ENCODE measurements around the gene PIGH. TPM values are rescaled to one million over a fixed set of nuclear protein-coding genes. Genes with fewer than 3 reads are reported as not detected.
"Not testable (repeated sequence)": the region's sequence is repeated elsewhere in the genome, so short reads cannot be mapped to it uniquely, and the experiment has no call there.

PIGH gene, protein sequence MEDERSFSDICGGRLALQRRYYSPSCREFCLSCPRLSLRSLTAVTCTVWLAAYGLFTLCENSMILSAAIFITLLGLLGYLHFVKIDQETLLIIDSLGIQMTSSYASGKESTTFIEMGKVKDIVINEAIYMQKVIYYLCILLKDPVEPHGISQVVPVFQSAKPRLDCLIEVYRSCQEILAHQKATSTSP
- 22.8 and 26.2 TPM in 2 replicates for total RNA-seq (2014; rRNA removed; shearing (Covaris generic); ENCODE audit: low replicate concordance)

DNA sequence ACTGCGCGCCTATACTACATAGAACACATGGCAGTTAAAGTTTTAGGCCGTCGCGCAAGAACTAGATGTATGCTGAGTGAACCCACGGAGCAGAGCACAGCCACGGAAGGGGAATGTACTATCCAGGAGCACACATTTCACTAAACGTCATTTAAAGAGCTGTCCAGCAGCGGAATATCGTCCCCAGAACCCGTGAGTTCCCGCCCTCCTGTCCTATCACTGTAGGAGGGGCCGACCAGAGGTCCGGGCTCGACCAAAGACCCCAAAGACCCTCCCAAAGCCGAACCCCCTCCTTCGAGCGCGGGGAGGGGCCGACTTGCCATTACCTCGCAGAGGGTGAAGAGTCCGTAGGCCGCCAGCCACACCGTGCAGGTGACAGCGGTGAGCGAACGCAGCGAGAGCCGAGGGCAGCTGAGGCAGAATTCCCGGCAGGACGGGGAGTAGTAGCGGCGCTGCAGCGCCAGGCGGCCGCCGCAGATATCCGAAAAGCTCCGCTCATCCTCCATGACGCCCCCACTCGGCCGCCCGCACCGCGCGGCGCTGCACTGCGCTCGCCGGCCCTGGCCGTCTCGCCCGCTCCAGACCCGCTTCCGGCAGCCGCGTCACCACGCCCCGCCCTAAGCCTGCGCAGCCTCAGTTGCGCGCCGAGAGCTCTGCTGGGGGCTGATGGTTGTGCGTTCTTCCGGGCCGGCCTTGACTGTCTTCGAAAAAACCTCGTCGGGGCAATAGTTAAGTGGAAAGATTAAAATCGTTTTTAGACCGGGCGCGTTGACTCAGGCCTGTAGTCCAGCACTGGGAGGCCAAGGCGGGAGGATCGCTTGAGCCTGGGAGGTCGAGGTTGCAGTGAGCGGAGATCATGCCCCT, at the start of gene PIGH:
Gene PIGH, minus strand, starts transcription at position 571 of the 864 bp plus-strand sequence. Its CDS starts 65 bp downstream, at position 506.
- peak; percentile 81 for DNase-seq (ENCODE audit: low read depth)
- in situ Hi-C loops (cut with HindIII; ENCODE audit: low pct_unique_long_range_greater_than_20kb, low sequenced_read_pairs) = no loop called here

DNA sequence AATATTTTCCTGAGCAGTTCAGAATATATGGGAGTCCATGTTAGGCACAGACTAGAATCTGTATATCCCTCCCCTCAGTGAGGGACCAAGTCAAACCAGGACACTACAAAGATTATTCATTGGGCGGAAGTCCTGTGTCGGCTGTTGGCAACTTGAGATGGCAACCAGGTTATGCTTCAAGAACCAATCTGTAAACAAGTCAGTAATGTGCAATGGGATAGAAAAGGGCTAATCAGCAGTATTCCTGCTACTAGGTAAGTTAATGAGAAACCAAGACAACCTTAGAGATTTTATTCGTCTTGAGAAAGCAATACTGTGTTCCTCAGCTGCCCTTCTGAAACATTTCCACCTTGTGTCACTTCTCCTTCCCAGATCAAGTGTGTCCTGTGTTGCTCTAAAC, 46.1 kb upstream of the PIGH start:
- DNase-seq (ENCODE audit: low read depth) = no peak
- in situ Hi-C loops (cut with HindIII; ENCODE audit: low pct_unique_long_range_greater_than_20kb, low sequenced_read_pairs) = no loop called here

DNA sequence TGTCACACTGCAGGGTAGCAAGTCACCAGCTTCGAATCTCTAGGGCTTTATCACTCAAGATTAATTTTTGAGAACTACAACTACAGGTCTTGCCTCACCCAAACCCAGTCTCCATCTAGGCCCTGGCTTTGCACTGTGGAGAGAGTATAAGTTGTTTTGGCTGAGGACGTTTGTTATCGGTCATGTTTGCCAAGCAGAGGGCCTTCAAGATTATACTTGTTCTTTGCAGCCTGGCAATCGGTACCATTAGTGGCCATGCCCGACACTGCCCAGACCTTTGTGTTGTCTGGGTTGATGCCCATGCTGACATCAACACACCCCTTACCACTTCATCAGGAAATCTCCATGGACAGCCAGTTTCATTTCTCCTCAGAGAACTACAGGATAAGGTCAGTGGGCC, 45.3 kb upstream of the PIGH start:
- in situ Hi-C loops (cut with HindIII; ENCODE audit: low pct_unique_long_range_greater_than_20kb, low sequenced_read_pairs) = no loop called here
- DNase-seq (ENCODE audit: low read depth) = no peak

DNA sequence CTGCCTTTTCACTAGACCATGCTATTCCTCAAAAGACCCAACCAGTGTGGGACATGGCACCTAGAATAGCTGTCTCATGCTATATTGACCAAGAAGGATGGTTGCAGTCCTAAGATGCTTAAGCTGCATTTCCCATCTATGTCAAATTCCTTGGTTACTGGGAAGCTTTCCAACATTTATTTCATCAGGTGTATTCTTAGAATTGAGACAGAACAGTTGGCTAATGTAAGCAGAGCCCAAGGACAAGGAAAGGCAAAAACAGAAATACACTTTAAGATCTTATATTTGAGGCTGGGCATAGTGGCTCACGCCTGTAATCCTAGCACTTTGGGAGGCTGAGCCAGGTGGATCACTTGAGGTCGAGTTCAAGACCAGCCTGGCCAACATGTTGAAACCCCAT, 44.4 kb upstream of the PIGH start:
- in situ Hi-C loops (cut with HindIII; ENCODE audit: low pct_unique_long_range_greater_than_20kb, low sequenced_read_pairs) = no loop called here
- DNase-seq (ENCODE audit: low read depth) = no peak

DNA sequence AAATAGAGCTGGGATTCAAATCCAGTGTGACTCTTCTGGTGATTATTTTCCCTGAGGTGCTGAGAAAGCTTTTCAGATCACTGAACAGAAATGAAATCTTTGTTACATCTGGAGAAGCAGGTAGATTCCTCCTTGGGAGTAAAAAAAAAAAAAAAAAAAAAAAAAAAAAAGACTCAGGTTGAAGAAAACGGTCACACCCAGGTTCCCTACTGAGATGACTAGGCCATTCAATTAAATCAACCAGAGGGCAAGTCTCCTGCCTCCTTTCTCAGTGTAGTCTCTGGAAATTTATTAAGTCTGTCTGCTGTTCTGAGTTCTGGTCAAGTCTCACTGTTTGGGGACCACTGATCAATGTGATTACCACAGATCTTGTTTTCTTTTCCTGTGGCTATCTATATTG, 43.6 kb upstream of the PIGH start:
- in situ Hi-C loops (cut with HindIII; ENCODE audit: low pct_unique_long_range_greater_than_20kb, low sequenced_read_pairs) = no loop called here
- peak; percentile 8 for DNase-seq (ENCODE audit: low read depth)

DNA sequence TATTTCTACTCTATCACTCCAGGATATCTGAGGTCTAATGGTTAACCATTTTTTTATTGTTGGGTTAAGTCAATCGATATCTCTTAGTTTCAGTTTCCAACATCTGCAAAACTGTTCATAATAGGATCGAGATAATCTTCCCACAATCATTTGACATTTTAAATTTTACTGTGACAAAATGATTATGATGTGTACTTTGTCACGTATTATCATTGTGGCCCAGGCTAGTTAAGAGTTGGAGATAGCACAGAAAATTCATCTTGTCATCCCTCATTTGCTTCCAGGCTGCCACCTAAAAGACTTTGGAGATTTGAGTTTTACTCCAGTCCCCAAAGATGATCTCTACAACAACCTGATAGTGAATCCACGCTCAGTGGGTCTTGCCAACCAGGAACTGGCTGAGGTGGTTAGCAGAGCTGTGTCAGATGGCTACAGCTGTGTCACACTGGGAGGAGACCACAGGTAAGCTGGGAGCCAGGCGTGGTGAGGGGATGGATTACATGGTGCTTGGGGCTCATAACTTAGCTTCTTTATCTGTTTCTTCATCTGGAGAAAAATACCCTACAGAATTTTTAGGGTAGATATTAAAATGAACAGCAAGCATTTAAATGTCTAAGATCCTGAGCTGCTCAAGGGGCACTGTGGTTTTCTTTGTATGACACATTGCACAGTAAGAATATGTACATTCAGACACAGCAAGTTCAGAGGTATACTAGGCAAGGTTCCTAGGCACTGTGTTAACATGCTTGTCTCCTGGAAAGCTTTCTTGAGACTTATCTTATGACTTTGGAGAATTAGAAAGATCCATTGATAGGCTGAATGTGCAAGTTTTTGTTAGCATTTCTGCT, 42.1 kb upstream of the PIGH start:
- no peak for DNase-seq (ENCODE audit: low read depth)
- in situ Hi-C loops (cut with HindIII; ENCODE audit: low pct_unique_long_range_greater_than_20kb, low sequenced_read_pairs) = no loop called here

DNA sequence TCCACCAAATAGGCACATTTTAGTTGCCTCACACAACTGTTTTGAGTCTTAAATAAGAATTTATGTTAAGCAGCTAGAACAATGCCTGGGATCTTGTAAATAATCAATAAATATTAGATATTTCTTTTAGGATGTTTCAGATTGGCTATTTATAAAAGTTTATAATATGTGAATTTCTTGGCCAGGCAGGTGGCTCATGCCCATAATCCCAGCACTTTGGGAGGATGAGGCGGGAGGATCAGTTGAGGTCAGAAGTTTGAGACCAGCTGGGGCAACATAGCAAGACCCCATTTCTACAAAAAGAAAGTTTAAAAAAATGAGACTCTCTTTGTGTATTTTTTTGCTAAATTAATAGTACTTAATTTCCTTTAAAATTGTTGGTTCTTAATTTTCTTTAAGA, 41.4 kb upstream of the PIGH start:
- in situ Hi-C loops (cut with HindIII; ENCODE audit: low pct_unique_long_range_greater_than_20kb, low sequenced_read_pairs) = no loop called here
- no peak for DNase-seq (ENCODE audit: low read depth)

DNA sequence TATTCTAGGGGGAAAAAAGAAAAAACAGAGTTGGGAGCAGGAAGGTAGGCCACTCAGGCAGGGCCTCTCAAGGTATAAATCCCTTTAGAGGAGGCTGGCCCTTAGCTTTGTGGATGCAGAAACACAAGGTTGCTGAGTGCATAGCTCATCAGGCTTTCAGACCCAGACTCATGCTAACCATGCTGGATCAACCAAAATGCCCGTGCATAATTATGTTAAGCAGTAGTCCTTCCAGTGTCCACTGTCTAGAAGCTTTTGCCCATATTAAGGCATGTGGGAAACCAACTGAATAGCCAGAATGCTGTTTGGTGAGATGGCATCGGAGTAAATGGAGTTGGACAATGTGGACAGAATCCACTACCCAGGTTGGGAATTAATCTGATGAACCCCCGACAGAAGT, 38.6 kb upstream of the PIGH start:
- no peak for DNase-seq (ENCODE audit: low read depth)
- in situ Hi-C loops (cut with HindIII; ENCODE audit: low pct_unique_long_range_greater_than_20kb, low sequenced_read_pairs) = no loop called here

DNA sequence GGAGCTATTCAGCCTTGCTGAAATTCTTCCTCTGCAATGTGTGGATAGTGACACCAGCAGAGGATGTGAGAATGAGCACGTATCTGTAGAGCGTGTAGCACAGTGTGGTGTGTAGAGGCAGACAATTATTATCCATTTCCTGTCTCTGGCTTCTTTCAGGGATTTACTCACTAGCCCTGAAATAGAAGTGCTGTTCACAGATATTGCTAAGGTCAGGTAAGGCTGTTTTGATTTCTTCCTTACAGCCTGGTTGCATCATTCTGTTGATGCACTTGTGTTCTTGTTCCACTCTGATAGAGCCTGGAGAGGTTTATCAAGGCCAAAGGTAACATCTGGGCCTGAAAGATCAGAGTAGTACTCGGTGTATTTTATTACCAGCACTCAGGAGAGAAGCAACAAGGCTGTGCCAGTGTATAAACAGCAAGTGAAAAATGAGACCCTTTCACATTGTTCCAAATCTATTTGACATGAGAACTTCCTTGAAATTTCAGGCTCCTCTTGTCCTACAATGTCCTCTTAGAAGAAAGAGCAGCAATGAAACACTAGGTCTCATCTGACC, 36.4 kb upstream of the PIGH start:
- peak; percentile 13 for DNase-seq (ENCODE audit: low read depth)

DNA sequence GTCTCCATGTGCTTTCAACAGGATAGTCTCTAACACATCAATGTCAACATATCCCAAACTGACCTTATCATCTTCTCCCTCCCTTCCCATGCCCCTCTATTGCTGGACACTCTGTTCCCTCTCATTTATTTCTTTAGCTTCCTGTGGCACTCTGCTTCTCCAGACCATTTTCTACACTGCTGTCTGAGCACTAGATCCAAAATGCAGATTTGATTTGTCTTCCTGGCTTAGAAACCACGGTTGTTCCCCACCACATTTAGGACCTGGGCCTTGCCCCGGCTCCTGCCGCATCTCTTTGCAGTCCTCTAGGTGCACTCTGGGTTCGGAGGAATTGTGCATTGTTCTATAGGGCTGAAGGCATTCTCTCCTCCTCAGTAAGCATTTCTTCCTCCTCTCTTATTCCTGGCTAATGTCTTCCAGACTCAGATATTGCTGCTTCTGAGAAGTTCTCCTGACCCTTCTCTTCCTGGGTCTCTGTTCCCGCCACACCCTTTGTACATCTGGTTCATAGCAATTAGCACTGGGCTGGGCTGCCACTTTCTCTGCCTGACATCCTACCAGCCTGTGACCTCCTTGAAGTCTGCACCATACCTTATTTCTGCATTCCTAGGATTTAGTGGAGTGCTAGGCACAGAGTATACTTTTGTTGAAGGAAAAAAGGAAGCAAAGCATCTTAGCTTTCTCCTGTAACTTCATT, 33.5 kb upstream of the PIGH start:
- DNase-seq (ENCODE audit: low read depth) = no peak
- in situ Hi-C loops (cut with HindIII; ENCODE audit: low pct_unique_long_range_greater_than_20kb, low sequenced_read_pairs) = no loop called here

More for the DNA sequence above, 36.4 kb upstream of the PIGH start:
- in situ Hi-C loops (cut with HindIII; ENCODE audit: low pct_unique_long_range_greater_than_20kb, low sequenced_read_pairs) = no loop called here

DNA sequence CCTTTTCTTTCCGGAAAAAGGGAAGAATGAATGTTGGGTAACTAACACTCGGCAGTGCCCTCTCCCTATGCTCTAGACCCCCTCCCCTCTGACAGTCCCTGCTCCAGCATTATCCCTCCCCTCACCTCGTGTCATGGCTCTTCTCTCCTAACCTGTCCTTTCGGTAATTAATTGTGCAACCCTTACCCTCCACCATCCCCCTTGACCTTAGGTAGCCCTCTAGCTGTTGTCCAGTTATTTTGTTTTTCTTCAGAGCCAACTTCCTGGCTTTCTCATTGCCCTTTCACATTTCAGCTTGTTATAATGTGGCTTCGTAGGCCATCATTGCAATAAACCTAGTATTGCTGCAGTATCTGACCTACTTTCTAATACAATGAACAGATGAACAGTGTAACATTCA, 30.9 kb upstream of the PIGH start:
- in situ Hi-C loops (cut with HindIII; ENCODE audit: low pct_unique_long_range_greater_than_20kb, low sequenced_read_pairs) = no loop called here
- DNase-seq (ENCODE audit: low read depth) = no peak

DNA sequence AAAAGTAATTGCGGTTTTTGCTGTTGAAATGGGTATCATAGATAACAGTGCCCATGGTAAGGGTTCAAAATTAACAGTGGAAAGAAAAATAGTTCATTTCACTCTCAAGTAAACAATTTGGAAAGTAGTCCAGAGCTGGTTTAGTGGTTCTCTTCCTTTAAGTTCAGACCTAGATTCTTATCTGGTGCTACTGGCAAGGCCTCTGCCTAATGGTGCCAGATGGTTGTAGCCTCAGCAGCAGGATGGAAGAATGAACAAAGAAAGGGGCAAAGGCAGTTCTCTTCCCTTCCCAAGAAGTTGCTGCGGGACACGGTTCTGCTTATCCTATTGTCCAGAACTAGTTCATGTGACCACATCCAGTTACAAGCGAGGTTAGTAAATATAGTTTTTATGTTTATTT, 30.1 kb upstream of the PIGH start:
- DNase-seq (ENCODE audit: low read depth) = no peak
- in situ Hi-C loops (cut with HindIII; ENCODE audit: low pct_unique_long_range_greater_than_20kb, low sequenced_read_pairs) = no loop called here

DNA sequence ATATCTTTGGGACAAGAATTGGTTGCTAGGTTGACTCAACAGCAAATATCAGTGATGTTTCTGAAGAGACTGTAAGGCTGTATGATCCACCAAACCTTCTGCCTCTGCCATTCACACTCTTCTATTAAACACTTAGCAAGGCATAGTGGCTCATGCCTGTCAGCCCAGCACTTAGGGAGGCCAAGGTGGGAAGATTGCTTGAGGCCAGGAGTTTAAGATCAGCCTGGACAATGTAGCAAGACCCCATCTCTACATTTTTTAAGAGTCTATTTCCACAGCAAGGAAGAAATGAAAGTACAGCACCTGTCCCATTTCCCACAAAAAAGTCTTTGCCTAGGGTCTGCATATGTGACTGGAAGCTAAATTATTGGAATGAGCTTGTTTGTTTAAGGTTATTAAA, 27.5 kb upstream of the PIGH start:
- in situ Hi-C loops (cut with HindIII; ENCODE audit: low pct_unique_long_range_greater_than_20kb, low sequenced_read_pairs) = no loop called here
- no peak for DNase-seq (ENCODE audit: low read depth)

DNA sequence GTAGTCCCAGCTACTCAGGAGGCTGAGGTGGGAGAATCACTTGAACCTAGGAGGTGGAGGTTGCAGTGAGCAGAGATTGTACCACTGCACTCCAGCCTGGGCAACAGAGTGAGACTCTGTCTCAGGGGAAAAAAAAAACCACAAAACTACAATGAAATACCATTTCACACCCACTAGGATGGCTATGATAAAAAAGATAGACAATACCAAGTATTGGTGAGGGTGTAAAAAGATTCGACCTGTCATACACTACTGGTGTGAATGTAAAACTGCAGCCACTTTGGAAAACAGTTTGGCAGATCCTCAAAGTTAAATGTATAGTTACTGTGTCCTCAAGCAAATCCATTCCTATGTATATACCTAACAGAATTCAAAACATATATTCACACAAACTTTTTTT, 26.1 kb upstream of the PIGH start:
- in situ Hi-C loops (cut with HindIII; ENCODE audit: low pct_unique_long_range_greater_than_20kb, low sequenced_read_pairs) = not testable (repeated sequence)

DNA sequence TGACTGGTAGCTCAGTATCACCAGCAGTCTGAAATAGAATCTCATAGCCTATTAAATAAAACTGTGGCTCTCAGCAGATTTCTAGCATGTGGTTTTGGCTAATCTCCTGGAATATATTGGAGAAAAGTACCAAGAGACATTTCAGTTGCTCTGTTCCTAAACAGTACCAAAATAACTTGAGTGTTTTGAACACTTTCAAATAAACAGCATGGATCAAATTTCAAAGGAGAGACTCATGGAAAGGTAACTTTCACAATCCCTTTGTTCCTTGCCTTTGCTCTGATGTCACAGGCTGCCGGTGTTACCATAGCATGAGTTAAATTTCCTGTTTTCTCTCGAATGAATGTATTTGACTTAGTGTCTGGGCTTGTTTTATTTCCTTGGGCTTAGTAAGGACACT, 23.0 kb upstream of the PIGH start:
- in situ Hi-C loops (cut with HindIII; ENCODE audit: low pct_unique_long_range_greater_than_20kb, low sequenced_read_pairs) = no loop called here
- no peak for DNase-seq (ENCODE audit: low read depth)

More for the DNA sequence above, 26.1 kb upstream of the PIGH start:
- not testable (repeated sequence) for DNase-seq (ENCODE audit: low read depth)

DNA sequence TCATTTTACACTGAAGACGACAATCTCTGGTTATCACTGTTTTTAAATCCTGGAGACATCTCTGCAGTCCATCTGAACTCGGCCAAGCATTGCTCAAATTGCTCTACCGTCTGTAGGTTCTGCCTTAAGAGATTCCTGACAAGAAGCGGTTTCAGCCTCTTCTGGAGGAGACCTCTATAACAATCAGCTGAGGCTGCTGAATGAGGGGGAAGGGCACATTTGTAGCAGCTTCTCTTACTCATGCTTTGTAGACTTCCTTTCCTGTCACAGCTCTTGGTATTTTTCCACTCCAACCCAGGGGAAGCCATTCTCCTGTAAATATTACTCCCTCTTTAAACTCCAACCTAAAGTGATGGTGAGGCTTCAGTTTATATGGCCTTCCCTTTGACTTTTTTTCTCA, 22.6 kb upstream of the PIGH start:
- peak; percentile 22 for DNase-seq (ENCODE audit: low read depth)
- in situ Hi-C loops (cut with HindIII; ENCODE audit: low pct_unique_long_range_greater_than_20kb, low sequenced_read_pairs) = no loop called here

DNA sequence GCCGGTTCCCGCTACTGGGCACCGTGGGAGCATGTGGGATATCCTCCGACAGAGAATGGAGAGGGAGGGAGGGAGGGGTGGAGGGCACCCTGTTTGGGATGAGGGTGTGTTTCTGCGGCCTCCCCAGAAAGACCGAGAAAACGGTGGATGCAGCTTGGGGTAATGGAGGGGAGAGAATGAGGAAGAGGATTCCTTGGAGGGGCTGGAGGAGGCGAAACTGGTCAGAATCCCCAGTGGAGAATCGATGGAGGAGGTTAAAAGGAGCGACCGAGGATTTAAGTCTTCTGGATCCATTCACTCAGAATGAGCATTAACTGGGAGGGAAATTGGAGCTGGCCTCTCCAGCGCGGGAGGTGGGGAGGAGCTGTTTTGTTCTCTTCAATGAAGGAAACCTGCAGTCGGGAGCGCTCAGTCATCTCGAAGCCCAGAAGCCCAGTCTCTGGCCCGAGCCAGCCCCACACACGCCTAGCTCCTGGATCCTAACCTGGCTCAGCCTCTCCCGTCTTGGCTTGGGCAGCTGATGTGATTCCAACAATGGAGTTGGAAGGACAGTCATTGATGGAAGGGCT, 20.2 kb upstream of the PIGH start:
- no peak for DNase-seq (ENCODE audit: low read depth)
- in situ Hi-C loops (cut with HindIII; ENCODE audit: low pct_unique_long_range_greater_than_20kb, low sequenced_read_pairs) = no loop called here

Measured in Caki2 (cell line).